ENCODE data around the gene HMGCLL1.

The HMGCLL1 gene

GRCh38 chr6:55578537-55579363 lies at the start of gene HMGCLL1:
TSS of gene HMGCLL1 (minus strand) at chr6:55579192. CDS start at chr6:55579055, 137 bp downstream.
- no peak for DNase-seq

GRCh38 chr6:55621993-55622392 lies 43.0 kb upstream of the HMGCLL1 start:
- no peak for DNase-seq

GRCh38 chr6:55621244-55621643 lies 42.3 kb upstream of the HMGCLL1 start:
- DNase-seq, result no peak

- DNase-seq, result no peak
Measured at GRCh38 chr6:55617272-55617671, 38.3 kb upstream of the HMGCLL1 start.

GRCh38 chr6:55604021-55604420 lies 25.0 kb upstream of the HMGCLL1 start:
- no peak for DNase-seq

- DNase-seq, result no peak
Measured at GRCh38 chr6:55601120-55601519, 22.1 kb upstream of the HMGCLL1 start.

- no peak for DNase-seq
Measured at GRCh38 chr6:55594442-55594841, 15.4 kb upstream of the HMGCLL1 start.

- DNase-seq, result no peak
Measured at GRCh38 chr6:55584654-55585354, 5.8 kb upstream of the HMGCLL1 start.

- DNase-seq, result no peak
Measured at GRCh38 chr6:55576811-55577210, 2.2 kb downstream of the HMGCLL1 start.

- DNase-seq, result no peak
Measured at GRCh38 chr6:55574556-55574955, 4.4 kb downstream of the HMGCLL1 start.

- no peak for DNase-seq
Measured at GRCh38 chr6:55569638-55570037, 9.4 kb downstream of the HMGCLL1 start.

GRCh38 chr6:55568808-55569439 lies 10.1 kb downstream of the HMGCLL1 start:
- DNase-seq, result no peak

GRCh38 chr6:55567558-55567957 lies 11.4 kb downstream of the HMGCLL1 start:
- DNase-seq, result no peak

- DNase-seq, result no peak
Measured at GRCh38 chr6:55566036-55566710, 12.8 kb downstream of the HMGCLL1 start.

- no peak for DNase-seq
Measured at GRCh38 chr6:55562318-55562717, 16.7 kb downstream of the HMGCLL1 start.

GRCh38 chr6:55560290-55560885 lies 18.6 kb downstream of the HMGCLL1 start:
- DNase-seq, result no peak

GRCh38 chr6:55557146-55557545 lies 21.8 kb downstream of the HMGCLL1 start:
- no peak for DNase-seq

GRCh38 chr6:55545791-55546190 lies 33.2 kb downstream of the HMGCLL1 start:
- DNase-seq, result no peak

GRCh38 chr6:55543633-55544309 lies 35.2 kb downstream of the HMGCLL1 start:
- DNase-seq, result no peak

GRCh38 chr6:55541024-55541423 lies 38.0 kb downstream of the HMGCLL1 start:
- DNase-seq, result no peak

- no peak for DNase-seq
Measured at GRCh38 chr6:55536391-55536956, 42.5 kb downstream of the HMGCLL1 start.

- DNase-seq, result no peak
Measured at GRCh38 chr6:55531496-55531895, 47.5 kb downstream of the HMGCLL1 start.
